Karpas-422 (cell line): ENCODE data around the gene CHID1. TPM values are rescaled to one million over a fixed set of nuclear protein-coding genes. Genes with fewer than 3 reads are reported as not detected.

Experiments
- DNase-seq: peaks from one replicate; pipeline ENCODE4 v3.0.0-alpha.2; 2015
- H2AFZ ChIP-seq: fragments of 200-600 bp; sonication (generic); 2 replicates; pipeline ENCODE4 v1.6.1; 2014; ENCODE audit warnings: antibody characterized with exemption, low read length, mixed read lengths
- H3K27ac ChIP-seq: fragments of 200-600 bp; sonication (generic); 2 replicates; pipeline ENCODE4 v1.5.1; 2014; ENCODE audit warnings: mild to moderate bottlenecking, low read length, moderate library complexity
- H3K27me3 ChIP-seq: fragments of 200-600 bp; sonication (generic); 2 replicates; pipeline ENCODE4 v1.6.1; 2014; ENCODE audit warnings: low read length, mixed read lengths
- H3K36me3 ChIP-seq: fragments of 200-600 bp; sonication (generic); 2 replicates; pipeline ENCODE4 v1.6.1; 2014; ENCODE audit warnings: low read length, mixed read lengths; ENCODE audit not compliant: insufficient read depth
- H3K4me1 ChIP-seq: fragments of 200-600 bp; sonication (generic); 2 replicates; pipeline ENCODE4 v1.6.1; 2014; ENCODE audit warnings: mild to moderate bottlenecking, low read length, mixed read lengths
- H3K4me2 ChIP-seq: fragments of 200-600 bp; sonication (generic); 2 replicates; pipeline ENCODE4 v1.6.1; 2014; ENCODE audit warnings: low read length, low read depth, mild to moderate bottlenecking; ENCODE audit not compliant: poor library complexity, severe bottlenecking
- H3K4me3 ChIP-seq: fragments of 200-600 bp; sonication (generic); 2 replicates; pipeline ENCODE4 v1.5.1; 2014; ENCODE audit warnings: mild to moderate bottlenecking, antibody characterized with exemption, low read length, mixed read lengths
- H3K79me2 ChIP-seq: fragments of 200-600 bp; sonication (generic); 2 replicates; pipeline ENCODE4 v1.6.1; 2014; ENCODE audit warnings: mild to moderate bottlenecking, low read length, mixed read lengths
- H3K9ac ChIP-seq: fragments of 200-600 bp; sonication (generic); 2 replicates; pipeline ENCODE4 v1.6.0; 2014; ENCODE audit warnings: low read length
- H3K9me2 ChIP-seq: fragments of 200-600 bp; sonication (generic), shearing (Covaris generic); replicated peaks from 2 replicates; pipeline ENCODE4 v1.6.0; 2014; ENCODE audit warnings: mild to moderate bottlenecking, low read length, moderate library complexity; ENCODE audit not compliant: insufficient read depth
- H3K9me3 ChIP-seq: fragments of 300-700, 200-600 bp; sonication (generic); 2 replicates; pipeline ENCODE4 v1.6.1; 2014; ENCODE audit warnings: low read length, mixed read lengths
- H4K20me1 ChIP-seq: fragments of 200-600 bp; sonication (generic); 2 replicates; pipeline ENCODE4 v1.6.1; 2014; ENCODE audit warnings: mild to moderate bottlenecking, antibody characterized with exemption, low read length, low read depth; ENCODE audit not compliant: insufficient read depth
- total RNA-seq: library from RNA; depleted of rRNA; stranded (reverse); fragments of >200 nt; shearing (Covaris generic); gene quantifications from 2 replicates; pipeline ENCODE4 v1.2.3, GENCODE V29; 2014; ENCODE audit warnings: low replicate concordance

Gene CHID1
- total RNA-seq, 1 experiment from 2014 or later: 32.8 TPM

DNA sequence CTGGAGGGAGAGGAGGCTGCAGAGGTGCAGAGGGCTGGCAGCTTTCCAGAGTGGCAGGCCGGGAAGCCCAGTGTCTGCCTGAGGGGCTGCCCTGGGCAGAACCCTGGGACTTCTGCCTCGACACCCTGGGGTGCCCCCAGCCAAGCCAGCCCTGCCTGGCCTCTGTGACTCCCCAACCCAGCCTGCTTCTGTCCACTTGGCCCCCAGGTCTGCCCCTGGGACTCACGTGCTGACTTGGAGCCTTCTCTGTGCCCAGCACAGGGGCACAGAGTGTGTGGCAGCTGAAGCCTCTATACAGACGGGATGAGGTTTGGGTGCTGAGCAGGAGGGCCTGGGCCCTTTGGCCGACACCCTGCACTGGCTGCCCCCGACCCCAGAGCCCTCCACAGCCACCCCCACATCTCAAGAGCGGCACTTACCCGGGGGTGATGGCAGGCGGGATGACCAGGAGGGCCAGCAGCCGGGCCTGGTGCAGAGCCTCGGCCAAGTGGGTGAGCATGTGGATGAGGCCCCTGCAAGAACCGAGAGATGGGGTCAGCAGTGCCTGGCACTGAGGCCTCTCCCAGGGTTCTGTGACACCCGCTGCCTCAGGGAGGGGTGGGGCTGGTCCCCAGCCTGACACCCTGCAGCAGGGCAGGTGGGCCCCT, 17.5 kb downstream of the CHID1 start:
- no peak overlapping the region for H3K27ac ChIP-seq
- no peak overlapping the region for H2AFZ ChIP-seq
- no peak overlapping the region for H3K9ac ChIP-seq
- no peak overlapping the region for H3K4me3 ChIP-seq
- no peaks in the 10 kb centered on the region for H3K4me1 ChIP-seq
- H3K4me2 ChIP-seq: no peak overlapping the region
- H3K36me3 ChIP-seq: no peaks in the 10 kb centered on the region
- no peaks in the 10 kb centered on the region for H4K20me1 ChIP-seq
- H3K9me3 ChIP-seq: no peaks in the 10 kb centered on the region
- no peaks in the 10 kb centered on the region for H3K79me2 ChIP-seq
- no peaks in the 10 kb centered on the region for H3K27me3 ChIP-seq
- no peaks in the 10 kb centered on the region for H3K9me2 ChIP-seq
- DNase-seq: no peak

DNA sequence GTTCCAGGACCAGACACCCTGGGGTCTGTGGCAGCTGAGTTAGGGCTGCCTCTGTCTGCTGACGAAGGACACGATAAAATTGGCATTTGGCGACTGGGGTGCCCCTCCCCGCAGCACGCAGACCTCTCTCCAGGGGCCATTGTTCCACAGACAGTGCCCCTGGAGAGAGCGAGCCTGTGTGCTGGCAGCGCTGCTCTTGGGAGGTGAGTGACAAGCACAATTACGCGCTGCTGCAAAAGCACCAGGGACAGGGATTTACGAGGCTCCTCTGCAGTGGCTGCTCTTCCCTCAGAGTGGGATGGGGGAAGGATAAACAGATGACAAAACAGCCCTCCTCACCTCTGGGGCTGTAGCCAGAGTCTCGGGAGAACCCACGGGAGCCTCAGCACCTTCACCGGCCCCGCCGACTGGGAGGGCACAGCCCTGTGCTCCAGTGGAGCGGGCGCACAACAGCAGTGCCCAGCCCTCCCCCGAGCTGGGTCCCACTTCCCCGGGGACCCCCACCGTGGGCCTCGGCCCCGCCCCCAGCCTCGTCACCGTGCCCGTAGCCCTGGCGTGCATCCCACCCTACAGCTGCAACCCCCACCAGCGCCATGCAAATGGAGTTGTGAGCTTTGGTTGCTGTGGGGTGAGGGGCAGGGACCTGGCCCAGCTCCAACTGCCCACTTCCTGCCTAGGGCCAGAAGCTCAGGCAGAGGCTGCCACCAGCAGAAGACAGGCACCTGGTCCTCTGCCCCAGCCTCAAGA, 19.6 kb downstream of the CHID1 start:
- Histone ChIP-seq H3K27me3 (no peaks in the 10 kb centered on the region), H4K20me1 (no peaks in the 10 kb centered on the region), H2AFZ (no peak overlapping the region), H3K4me1 (no peaks in the 10 kb centered on the region), H3K9me2 (no peaks in the 10 kb centered on the region), H3K4me3 (no peak overlapping the region), H3K36me3 (no peaks in the 10 kb centered on the region), H3K9ac (no peak overlapping the region), H3K9me3 (no peaks in the 10 kb centered on the region), H3K27ac (no peak overlapping the region), H3K4me2 (no peak overlapping the region), H3K79me2 (no peaks in the 10 kb centered on the region)
- DNase-seq: no peak

DNA sequence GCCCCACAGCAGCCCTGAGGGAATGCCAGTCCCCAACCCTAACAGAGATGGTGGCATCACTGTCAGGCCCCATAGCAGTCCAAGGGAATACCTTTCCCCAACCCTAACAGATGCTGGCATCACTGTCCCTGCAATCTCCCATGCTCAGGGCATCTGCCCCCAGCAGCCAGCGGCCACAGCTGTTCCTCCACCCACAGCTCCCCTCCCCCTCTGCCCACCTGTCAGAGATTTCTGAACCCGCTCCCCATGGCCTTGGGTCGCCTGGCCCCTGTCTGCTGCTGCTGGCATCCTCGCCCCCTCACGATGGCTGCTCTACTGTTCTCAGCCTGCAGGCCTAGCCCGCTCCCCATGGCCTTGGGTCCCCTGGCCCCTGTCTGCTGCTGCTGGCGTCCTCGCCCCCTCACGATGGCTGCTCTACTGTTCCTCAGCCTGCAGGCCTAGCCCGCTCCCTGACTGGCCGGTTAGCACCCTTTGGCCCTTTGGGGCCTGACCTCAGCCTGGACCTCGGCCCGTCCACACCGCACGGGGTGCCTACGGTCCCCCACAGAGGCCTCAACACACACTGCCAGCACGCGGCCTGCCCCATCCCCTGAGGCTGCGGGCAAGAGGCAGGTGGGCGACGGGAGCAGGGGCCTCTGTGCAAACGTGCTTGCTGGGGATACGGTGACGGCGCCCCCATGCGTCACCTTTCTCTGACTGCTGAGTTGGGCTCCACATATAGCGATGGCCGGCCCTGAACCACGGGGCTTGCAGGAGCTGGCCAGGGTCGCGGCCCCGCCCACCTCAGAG, 20.7 kb downstream of the CHID1 start:
- H3K4me1 ChIP-seq: no peaks in the 10 kb centered on the region
- no peaks in the 10 kb centered on the region for H3K36me3 ChIP-seq
- no peak for DNase-seq
- no peak overlapping the region for H3K9ac ChIP-seq
- H3K27me3 ChIP-seq: no peaks in the 10 kb centered on the region
- H3K79me2 ChIP-seq: no peaks in the 10 kb centered on the region
- no peak overlapping the region for H3K4me3 ChIP-seq
- H3K9me2 ChIP-seq: no peaks in the 10 kb centered on the region
- H3K4me2 ChIP-seq: no peak overlapping the region
- no peaks in the 10 kb centered on the region for H3K9me3 ChIP-seq
- no peak overlapping the region for H3K27ac ChIP-seq
- no peak overlapping the region for H2AFZ ChIP-seq
- H4K20me1 ChIP-seq: no peaks in the 10 kb centered on the region

DNA sequence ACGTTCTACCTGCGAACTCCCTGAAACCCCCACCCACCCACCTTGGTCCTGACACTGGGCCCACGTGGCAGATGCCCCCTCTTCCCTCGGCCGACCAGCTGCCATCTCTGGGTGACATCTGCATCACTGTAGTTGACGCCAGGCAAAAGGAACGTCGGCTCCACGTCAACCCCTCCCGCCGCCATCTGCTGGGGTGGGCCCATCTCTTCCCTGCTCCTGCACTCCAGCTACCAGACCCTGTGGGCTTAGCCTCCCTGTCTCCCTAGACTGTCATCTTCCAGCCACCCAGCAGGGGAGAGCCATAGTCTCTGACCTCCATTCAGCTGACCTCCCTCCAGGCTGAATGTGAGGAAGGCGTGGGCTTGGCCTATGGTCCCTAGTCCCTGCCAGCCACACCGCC, 21.4 kb downstream of the CHID1 start:
- Histone ChIP-seq H4K20me1 (no peaks in the 10 kb centered on the region), H3K9ac (no peak overlapping the region), H3K27me3 (no peaks in the 10 kb centered on the region), H3K9me3 (no peaks in the 10 kb centered on the region), H3K4me1 (no peaks in the 10 kb centered on the region), H3K79me2 (no peaks in the 10 kb centered on the region), H2AFZ (no peak overlapping the region), H3K36me3 (no peaks in the 10 kb centered on the region), H3K4me3 (no peak overlapping the region), H3K9me2 (no peaks in the 10 kb centered on the region), H3K4me2 (no peak overlapping the region), H3K27ac (no peak overlapping the region)
- no peak for DNase-seq

DNA sequence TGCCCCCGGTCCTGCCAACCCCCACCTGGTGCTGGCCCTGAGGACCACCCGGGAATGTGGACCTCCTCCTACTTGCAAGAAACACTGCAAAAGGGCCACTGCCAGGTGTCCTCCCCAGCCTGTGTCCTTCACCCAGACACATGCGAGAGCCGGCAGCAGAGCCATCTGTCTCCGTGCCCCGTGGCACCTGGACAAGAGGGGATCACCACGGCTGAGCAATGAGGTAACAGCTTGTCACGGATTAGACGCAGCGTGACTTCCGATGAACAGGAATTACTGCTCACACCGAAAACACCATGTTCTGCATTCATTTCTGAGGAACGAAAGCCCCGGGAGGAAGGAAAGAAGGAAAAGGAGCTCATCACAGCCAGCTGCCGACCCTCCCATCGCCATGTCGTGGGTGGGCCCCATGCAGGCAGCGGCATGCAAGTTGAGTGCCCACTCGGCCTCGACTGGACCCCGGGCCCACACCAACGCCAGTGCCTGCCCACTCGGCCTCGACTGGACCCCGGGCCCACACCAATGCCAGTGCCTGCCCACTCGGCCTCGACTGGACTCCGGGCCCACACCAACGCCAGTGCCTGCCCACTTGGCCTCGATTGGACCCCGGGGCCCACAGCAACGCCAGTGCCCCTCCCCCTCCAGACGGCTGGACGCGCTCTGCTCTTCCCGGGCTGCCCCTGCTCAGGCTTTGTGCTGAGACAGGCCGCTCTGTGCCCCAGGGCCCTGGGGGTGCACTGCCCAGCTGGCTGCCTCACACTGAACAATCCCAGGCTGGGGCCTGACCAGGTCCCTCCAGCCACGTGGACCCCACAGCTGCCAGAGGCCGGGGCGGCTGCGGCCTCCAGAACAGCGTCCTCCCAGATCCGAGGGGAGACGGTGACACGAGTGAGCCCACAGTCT, 22.0 kb downstream of the CHID1 start:
- H3K79me2 ChIP-seq: no peaks in the 10 kb centered on the region
- no peaks in the 10 kb centered on the region for H3K36me3 ChIP-seq
- H3K9me2 ChIP-seq: no peaks in the 10 kb centered on the region
- H3K4me1 ChIP-seq: no peaks in the 10 kb centered on the region
- no peak overlapping the region for H3K27ac ChIP-seq
- H3K4me3 ChIP-seq: no peak overlapping the region
- no peak overlapping the region for H3K9ac ChIP-seq
- no peaks in the 10 kb centered on the region for H4K20me1 ChIP-seq
- no peak overlapping the region for H3K4me2 ChIP-seq
- H2AFZ ChIP-seq: no peak overlapping the region
- no peaks in the 10 kb centered on the region for H3K27me3 ChIP-seq
- no peaks in the 10 kb centered on the region for H3K9me3 ChIP-seq
- DNase-seq: no peak

DNA sequence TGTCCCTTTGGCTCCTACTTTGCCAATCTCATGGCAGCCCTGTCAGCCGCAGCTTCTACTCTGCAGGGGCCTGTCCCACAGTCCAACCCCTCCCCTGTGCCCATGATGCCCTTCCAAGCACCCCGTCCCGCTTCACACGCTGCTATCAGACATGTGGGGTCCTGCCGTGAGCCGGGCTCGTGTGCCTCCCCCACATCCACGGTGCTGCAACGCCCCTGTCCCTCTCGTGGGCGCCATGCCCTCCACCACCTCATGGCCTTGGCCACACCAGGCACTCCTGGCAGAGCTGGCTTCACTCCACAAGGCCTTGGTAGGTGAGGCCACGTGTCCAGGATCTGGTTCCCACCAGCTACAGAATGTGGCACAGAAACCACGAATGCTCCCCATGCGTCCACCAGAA, 23.0 kb downstream of the CHID1 start:
- no peaks in the 10 kb centered on the region for H3K4me1 ChIP-seq
- no peaks in the 10 kb centered on the region for H4K20me1 ChIP-seq
- H3K4me3 ChIP-seq: no peak overlapping the region
- no peaks in the 10 kb centered on the region for H3K36me3 ChIP-seq
- H3K79me2 ChIP-seq: no peaks in the 10 kb centered on the region
- no peaks in the 10 kb centered on the region for H3K9me2 ChIP-seq
- no peak overlapping the region for H3K27ac ChIP-seq
- no peaks in the 10 kb centered on the region for H3K9me3 ChIP-seq
- H3K9ac ChIP-seq: no peak overlapping the region
- H3K27me3 ChIP-seq: no peaks in the 10 kb centered on the region
- no peak overlapping the region for H2AFZ ChIP-seq
- no peak overlapping the region for H3K4me2 ChIP-seq
- no peak for DNase-seq

DNA sequence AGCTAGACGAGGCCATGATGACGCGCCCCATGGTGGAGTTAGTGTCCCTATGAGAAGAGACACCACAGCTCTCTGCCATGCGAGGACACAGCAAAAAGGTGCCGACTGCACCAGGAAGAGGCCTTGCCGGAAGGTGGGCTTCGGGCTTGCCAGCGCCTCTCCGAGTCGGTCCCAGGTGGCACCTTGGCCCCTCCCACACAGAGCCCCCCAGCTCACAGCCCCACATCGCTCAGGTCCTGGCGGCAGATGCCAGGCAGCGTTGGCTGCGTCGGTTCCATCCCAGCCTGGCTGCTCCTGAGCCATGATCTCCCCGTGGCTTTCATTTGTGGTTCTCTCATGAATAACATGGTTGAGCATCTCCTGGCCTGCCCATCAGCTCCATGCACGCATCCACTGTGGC, 24.0 kb downstream of the CHID1 start:
- Histone ChIP-seq H3K27ac (no peak overlapping the region), H3K36me3 (no peaks in the 10 kb centered on the region), H4K20me1 (no peaks in the 10 kb centered on the region), H3K9me2 (no peaks in the 10 kb centered on the region), H3K27me3 (no peaks in the 10 kb centered on the region), H3K4me1 (no peaks in the 10 kb centered on the region), H3K9ac (no peak overlapping the region), H3K4me3 (no peak overlapping the region), H3K9me3 (no peaks in the 10 kb centered on the region), H3K4me2 (no peak overlapping the region), H3K79me2 (no peaks in the 10 kb centered on the region), H2AFZ (no peak overlapping the region)
- no peak for DNase-seq
